ENCODE measurements around the gene UBTFL1. TPM values are rescaled to one million over a fixed set of nuclear protein-coding genes. Genes with fewer than 3 reads are reported as not detected.
A peak's percentile ranks its signal among the peaks of the same experiment; 100 is the strongest.
"Not testable (repeated sequence)": the region's sequence is repeated elsewhere in the genome, so short reads cannot be mapped to it uniquely, and the experiment has no call there.

The UBTFL1 gene, protein sequence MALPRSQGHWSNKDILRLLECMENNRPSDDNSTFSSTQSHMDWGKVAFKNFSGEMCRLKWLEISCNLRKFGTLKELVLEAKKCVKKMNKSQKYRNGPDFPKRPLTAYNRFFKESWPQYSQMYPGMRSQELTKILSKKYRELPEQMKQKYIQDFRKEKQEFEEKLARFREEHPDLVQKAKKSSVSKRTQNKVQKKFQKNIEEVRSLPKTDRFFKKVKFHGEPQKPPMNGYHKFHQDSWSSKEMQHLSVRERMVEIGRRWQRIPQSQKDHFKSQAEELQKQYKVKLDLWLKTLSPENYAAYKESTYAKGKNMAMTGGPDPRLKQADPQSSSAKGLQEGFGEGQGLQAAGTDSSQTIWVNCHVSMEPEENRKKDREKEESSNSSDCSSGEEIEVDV
- total RNA-seq = not detected in 2 replicates

DNA sequence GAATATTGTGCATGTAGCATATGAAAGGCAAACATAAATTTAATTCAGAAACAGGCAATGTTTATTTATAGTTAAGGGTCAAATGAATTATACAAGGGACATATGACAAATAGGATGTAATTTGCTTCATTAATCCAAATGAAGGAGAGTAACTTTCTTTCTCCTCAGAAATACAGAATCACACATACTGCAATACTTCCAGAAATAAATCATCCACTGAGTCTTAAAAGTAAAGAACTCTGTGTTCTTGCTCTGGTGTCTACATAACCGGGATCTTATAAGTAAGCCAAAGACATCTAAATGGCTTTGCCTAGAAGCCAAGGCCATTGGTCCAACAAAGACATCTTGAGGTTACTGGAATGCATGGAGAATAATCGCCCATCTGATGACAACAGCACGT is at the start of gene UBTFL1:
UBTFL1 (plus strand) TSS at position 301 of the 400 bp plus-strand sequence; CDS start at position 301, 0 bp downstream.
- DNase-seq (ENCODE audit: low read depth in 2 of 2) = not testable (repeated sequence)

DNA sequence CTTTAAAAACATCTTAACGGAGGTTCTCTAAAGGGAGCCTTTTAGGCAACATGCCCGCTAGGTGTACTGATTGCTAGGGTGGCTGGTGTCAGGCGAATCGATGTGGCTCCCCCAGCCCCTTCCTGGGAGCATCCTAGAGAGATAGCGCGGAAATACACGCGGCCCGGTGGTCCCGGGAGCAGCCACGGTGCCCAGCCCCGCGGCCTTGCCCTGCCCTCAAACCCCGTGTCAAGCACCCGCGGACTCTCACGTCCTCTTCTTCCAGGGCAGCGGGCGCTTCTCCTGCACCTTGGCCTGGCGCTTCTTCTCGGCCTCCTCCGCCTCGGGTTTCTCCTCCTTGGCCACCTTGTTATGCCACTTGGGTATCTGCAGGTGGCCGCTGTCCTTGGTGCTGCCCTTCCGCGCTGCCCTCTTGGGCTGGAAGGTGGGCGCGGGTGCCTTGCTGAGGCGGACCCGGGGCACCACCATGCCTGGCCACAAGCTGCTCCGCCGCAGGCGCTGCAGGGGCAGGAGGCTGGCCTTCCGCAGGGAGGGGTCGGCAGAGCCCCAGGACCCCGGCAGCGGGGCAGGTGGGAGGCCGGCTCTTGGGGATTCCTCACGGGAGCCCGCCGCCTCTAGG is 34.0 kb upstream of the UBTFL1 start:
- not testable (repeated sequence) for DNase-seq (ENCODE audit: low read depth in 2 of 2)

DNA sequence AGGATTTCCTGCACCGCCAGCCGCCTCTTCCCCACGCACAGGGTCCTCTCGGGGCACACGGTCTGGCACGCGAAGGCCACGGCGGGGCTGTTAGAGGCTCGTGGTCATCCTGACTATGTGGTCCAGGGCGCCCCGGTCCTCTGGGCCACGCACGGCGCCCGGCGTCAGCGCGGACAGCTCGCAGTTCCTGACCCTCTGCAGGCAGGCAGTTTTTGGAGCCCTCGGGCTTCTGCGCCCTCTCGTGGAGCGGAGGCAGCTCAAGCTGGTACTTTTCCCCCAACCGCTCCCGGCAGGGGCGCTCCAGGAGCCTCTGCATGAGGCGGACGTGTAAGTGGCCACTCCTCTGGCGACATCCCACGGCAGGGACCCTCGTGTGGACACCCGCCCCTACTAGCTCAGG is 33.4 kb upstream of the UBTFL1 start:
- not testable (repeated sequence) for DNase-seq (ENCODE audit: low read depth in 2 of 2)

DNA sequence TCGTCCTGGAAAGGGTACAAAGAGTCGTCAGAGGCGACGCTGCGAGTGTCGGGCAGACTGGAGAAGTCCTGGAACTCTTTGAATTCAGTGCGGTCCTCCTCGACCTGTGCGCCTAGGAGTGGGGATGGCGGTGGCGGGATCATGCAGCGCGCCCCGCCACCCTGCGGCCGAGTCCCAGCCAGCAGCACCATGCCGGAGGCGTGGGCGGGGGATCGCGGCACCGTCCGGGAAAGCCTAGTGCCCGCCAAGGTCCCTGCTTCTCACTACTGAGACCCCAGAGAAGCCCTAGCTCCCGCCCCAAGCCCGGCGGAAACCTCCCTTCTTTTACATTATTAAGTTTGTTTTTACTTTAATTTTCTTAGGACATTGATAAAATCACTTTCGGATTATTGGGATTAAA is 32.2 kb upstream of the UBTFL1 start:
- DNase-seq (ENCODE audit: low read depth in 2 of 2) = not testable (repeated sequence)

DNA sequence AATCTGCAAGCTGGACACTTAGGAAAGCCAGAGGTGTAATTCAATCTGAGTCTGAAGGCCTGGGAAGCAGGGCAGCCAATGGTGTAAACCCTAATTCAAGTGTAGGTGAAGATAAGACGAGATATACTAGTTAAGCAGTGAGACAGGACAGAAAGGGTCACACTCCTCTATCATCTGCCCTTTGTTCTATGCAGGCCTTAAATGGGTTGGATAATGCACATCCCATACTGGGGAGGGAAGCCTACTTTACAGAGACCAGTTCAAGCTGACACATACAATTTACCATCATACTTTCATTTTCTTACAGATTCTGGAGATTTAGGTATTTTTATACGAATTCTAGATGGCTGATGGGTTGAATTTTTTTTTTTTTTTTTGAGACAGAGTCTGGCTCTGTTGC is 3.0 kb downstream of the UBTFL1 start:
- not testable (repeated sequence) for DNase-seq (ENCODE audit: low read depth in 2 of 2)

DNA sequence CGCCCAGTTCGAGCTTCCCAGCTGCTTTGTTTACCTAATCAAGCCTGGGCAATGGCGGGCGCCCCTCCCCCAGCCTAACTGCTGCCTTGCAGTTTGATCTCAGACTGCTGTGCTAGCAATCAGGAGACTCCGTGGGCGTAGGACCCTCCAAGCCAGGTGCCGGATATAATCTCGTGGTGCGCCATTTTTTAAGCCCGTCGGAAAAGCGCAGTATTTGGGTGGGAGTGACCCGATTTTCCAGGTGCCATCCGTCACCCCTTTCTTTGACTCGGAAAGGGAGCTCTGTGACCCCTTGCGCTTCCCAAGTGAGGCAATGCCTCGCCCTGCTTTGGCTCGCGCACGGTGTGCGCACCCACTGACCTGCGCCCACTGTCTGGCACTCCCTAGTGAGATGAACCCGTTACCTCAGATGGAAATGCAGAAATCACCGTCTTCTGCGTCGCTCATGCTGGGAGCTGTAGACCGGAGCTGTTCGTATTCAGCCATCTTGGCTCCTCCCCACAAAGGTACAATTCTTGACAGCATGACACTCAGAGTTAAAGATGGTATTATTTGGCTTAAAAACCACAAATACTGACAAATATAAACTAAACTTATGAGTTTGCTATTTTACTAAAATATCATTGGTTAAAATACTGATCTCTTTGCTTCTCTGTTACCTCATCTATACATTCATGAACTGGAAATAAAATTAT is 9.6 kb downstream of the UBTFL1 start:
- DNase-seq (ENCODE audit: low read depth in 2 of 2) = not testable (repeated sequence)

DNA sequence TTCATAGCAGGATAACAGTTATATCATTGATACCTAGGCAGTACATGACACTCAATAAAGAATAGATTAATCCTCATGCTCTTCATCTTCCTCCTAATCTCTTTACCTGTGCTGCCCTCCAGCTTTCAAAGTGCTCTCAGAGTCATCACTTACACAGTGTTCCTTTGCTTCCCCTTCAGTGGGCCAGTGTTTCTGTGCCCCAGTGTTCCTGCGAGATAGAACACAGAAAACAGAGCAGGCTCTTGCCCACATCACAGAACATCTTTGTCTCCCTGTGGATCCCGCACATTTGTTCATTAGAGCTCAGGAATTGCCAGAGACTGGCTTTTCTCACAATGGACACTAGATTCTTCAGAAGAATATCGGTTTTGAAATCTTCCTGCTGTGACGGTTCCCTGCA is 12.5 kb downstream of the UBTFL1 start:
- DNase-seq (ENCODE audit: low read depth in 2 of 2) = not testable (repeated sequence)

DNA sequence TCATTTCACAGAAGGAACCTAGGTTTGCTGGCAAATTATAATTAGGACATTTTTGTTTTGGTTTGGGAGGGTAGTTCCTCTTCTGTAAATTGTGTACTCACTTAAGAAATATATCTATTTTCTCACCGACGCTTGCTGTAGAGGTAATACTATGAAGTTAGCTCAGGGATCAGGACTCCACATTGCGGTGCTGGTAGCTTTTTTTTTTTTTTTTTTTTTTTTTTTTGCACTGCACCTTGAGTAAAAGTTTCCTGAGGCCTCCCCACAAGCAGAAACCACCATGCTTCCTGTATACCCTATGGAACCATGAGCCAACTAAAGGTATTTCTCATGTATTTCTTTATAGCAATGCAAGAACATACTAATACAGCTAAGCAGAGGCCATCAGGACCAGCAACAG is 14.7 kb downstream of the UBTFL1 start:
- no peak for DNase-seq (ENCODE audit: low read depth in 2 of 2)

DNA sequence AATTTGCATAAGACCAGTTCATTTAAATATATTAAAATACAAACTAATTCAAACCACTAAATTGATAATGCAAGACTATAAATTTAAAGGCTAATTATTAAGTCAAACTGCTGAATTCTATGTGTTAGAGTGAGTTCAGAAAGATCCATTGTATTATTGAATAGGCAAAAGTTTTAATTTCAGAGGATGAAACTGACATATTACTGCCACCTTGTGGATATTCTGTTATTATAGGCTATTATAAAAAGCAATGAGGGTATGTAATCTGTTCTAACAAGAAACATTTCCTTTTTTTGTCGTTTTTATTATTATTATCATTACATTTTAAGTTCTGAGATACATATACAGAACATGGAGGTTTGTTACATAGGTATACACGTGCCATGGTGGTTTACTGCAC is 27.8 kb downstream of the UBTFL1 start:
- peak; percentile 2 to 22 for DNase-seq (ENCODE audit: low read depth in 2 of 2)

DNA sequence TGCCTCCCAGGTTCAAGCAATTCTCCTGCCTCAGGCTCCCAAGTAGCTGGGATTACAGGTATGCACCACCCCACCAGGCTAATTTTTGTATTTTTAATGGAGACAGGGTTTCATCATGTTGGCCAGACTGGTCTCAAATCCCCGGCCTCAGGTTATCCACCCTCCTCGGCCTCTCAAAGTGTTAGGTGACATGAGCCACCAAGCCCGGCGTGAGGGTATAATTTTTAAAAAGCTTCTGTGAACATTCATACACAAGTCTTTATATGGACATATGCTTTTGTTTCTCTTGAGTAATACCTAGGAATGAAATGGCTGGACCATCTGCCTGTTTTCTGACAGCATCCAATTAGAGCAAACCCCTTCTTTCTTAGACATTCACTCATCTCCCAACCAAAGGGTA is 34.4 kb downstream of the UBTFL1 start:
- DNase-seq (ENCODE audit: low read depth in 2 of 2) = no peak

DNA sequence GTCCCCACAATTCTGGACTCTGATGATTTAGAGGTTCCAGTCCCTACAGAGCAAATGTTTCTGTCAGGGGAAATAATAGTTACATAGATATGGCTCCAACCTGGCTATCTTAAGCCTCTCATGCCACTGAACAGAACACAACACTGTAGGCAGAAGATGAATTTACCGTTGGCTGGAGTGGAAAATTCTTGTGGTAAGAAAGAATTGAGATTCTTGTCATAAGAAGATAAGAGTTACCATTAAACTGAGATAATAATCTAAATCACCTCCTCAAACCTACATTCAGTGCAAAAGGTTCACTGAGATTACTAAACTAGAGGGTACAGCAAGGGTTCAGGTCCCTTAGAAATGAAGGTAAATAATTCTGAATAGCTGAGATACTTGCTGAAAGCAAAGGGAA is 38.6 kb downstream of the UBTFL1 start:
- no peak for DNase-seq (ENCODE audit: low read depth in 2 of 2)

DNA sequence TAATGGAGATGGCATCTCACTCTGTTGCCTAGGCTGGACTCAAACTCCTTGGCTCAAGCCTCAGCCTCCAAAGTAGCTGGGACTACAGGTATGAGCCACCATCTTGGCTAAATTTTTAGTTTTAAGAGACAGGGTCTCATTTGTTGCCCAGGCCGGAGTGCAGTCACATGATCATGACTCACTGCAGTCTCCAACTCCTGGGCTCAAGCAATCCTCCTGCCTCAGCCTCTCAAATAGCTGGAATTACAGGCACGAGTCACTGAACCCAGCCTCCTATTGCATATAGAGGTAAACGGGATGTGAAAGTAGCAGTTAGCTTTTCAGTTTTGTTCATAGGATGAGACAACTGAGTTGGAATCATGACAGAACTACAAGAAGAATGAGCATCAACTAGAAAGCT is 39.2 kb downstream of the UBTFL1 start:
- no peak for DNase-seq (ENCODE audit: low read depth in 2 of 2)

DNA sequence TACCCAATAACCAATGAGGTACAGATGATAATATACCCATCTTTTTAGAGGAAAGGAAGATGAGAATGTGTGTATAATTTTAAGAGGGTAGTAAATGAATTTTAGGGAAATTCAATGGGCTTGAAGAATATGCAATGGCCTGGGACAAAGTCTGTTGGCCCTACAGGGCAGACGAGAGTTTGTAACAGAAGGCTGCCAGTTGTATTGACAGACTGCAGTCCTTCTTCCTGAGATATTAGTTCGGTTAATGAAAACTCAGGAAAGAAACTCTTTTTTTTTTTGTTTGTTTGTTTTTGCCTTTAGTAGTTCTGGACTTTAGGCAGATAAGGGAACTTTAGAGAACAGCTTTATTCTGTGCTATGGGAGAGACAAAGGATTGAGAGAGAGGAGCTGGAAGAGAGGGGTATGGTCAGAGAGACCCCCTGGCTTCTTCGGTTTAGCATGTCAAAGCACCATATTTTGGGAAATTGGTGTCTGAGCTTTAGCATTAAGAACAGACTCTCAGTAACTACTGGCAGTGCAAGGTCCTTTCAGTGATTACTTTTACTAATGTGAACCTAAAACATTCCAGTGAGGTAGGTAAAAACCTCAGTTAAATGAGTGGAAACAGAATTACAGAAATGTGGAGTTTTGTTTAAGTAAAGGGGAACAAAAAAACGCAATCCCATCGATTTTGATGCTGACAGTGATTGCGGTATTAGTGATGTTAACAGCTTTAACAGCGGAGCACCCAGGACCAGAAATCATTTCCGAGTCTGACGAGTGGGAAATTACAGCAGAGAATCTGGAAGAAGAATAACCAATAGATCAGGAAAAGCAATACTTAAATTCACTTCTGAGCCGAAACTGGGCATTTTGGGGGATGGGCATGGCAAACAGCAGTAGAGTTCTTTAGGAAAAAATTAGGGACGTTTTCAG is 48.1 kb downstream of the UBTFL1 start:
- DNase-seq (ENCODE audit: low read depth in 2 of 2) = no peak

DNA sequence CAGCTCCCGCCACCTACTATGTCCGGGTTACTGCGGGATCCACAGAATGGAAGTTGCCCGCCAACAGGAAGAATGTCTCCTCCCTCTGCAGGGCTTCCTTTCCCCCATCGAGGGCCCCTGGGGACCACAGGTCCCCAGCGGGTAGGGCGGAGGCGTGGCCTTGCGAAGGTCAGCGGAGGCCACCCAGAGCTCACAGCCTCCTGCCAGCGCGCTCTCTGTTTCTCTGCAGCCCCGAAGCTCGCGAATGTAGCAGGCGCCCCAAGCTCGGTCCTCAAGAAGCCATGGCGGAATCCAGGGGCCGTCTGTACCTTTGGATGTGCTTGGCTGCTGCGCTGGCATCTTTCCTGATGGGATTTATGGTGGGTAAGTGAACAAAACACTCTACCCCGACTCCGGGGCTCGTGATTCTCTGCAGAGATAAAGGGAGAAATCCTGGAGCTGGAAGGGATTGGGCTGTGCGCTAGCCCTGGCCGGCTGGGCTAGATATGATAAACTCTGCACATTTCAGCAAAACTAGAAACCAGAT is 48.8 kb downstream of the UBTFL1 start, which contains the start of gene NAALAD2:
NAALAD2 (plus strand) TSS at position 186 of the 526 bp plus-strand sequence; CDS start at position 282, 96 bp downstream.
- DNase-seq (ENCODE audit: low read depth in 2 of 2) = peak; percentile 6 to 9

DNA sequence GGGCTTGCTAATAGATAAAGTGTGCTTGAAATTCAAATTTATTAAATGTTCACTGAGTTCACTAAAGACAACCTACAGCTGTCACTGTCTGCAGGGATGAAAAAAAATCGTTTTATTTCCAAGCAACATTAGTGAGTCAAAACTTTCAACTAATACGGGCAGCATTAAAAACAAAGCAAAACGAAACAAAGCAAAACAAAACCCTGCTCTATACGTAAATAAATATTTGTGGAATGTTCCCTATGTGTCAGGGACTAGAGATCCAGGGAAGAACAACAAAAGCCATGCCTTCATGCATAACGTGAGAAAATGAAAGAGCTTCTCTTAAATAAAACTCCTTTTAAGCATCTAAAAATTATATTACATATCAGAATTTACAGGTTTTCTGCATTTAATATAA is 49.3 kb downstream of the UBTFL1 start:
- DNase-seq (ENCODE audit: low read depth in 2 of 2) = no peak

Other genes starting within 250 kb of the UBTFL1 start
- gene TRIM64B, start 207.5 kb upstream of the UBTFL1 start, total RNA-seq = not detected in 2 replicates
- gene TRIM49D1, start 163.7 kb upstream of the UBTFL1 start, total RNA-seq = not detected in 2 replicates
- gene TRIM49D2, start 161.9 kb upstream of the UBTFL1 start, total RNA-seq = not detected in 2 replicates
- gene TRIM64, start 119.9 kb upstream of the UBTFL1 start, total RNA-seq = not detected in 2 replicates
- not detected in 2 replicates for gene TRIM49C, start 54.8 kb upstream of the UBTFL1 start, total RNA-seq
- gene NAALAD2, start 48.7 kb downstream of the UBTFL1 start, total RNA-seq = 0.20 and 0.22 TPM in 2 replicates
- gene CHORDC1, start 137.1 kb downstream of the UBTFL1 start, total RNA-seq = 13.7 and 19.8 TPM in 2 replicates

Measured in lung microvascular endothelial cell (primary cell).